ENCODE results near the gene SLC20A1. TPM values are rescaled to one million over a fixed set of nuclear protein-coding genes. Genes with fewer than 3 reads are reported as not detected.

Gene SLC20A1
- total RNA-seq, 1 donor from 2014 or later, result 54.6 TPM

GRCh38 chr2:112636605-112637288 lies 9.0 kb upstream of the SLC20A1 start:
- peak; percentile 93 for ATAC-seq (ENCODE audit: low read depth)
- H3K27ac Mint-ChIP-seq, result peak overlapping the region; percentile 51
- H3K4me3 Mint-ChIP-seq, result no peak overlapping the region
- TF ChIP-seq CTCF (IDR thresholded peaks at IDR 0.05), result no peak
- ChIA-PET CTCF (interaction anchor here (1.0 to 1.5 kb wide), 4 partner anchors 8 to 91 kb away, joined by 3 to 5 read pairs (median 3); partner anchors contain the start of gene SLC20A1), POLR2A (interaction anchor here (0.5 to 2.5 kb wide), 7 partner anchors 8 to 203 kb away, joined by 3 to 8 read pairs (median 7); partner anchors contain the start of genes RGPD8 and SLC20A1)
- no peaks in the 10 kb centered on the region for H3K36me3 Mint-ChIP-seq (ENCODE audit: low read depth)
- H3K4me1 Mint-ChIP-seq, result peaks cover 18% of the 10 kb centered on the region
- intact Hi-C loops (cut with micrococcal nuclease), result no loop called here
- no peaks in the 10 kb centered on the region for H3K27me3 Mint-ChIP-seq
- DNase-seq, result no peak
- no peaks in the 10 kb centered on the region for H3K9me3 Mint-ChIP-seq

GRCh38 chr2:112637289-112637660 lies 8.5 kb upstream of the SLC20A1 start:
- ChIA-PET CTCF (interaction anchor here (0.7 to 1.5 kb wide), 5 partner anchors 8 to 90 kb away, joined by 3 to 5 read pairs (median 3); partner anchors contain the start of gene SLC20A1), POLR2A (interaction anchor here (0.6 to 2.5 kb wide), 6 partner anchors 8 to 112 kb away, joined by 3 to 8 read pairs (median 6); partner anchors contain the start of gene SLC20A1)
- Mint-ChIP-seq H3K4me3 (no peak overlapping the region), H3K9me3 (no peaks in the 10 kb centered on the region), H3K27ac (no peak overlapping the region), H3K27me3 (no peaks in the 10 kb centered on the region), H3K36me3 (ENCODE audit: low read depth) (no peaks in the 10 kb centered on the region), H3K4me1 (peaks cover 15% of the 10 kb centered on the region)
- no peak for DNase-seq
- intact Hi-C loops (cut with micrococcal nuclease), result no loop called here
- no peak for TF ChIP-seq CTCF (IDR thresholded peaks at IDR 0.05)
- no peak for ATAC-seq (ENCODE audit: low read depth)

- Mint-ChIP-seq H3K4me1 (peaks cover 23% of the 10 kb centered on the region), H3K27ac (no peak overlapping the region), H3K9me3 (no peaks in the 10 kb centered on the region), H3K27me3 (no peaks in the 10 kb centered on the region), H3K36me3 (ENCODE audit: low read depth) (no peaks in the 10 kb centered on the region), H3K4me3 (no peak overlapping the region)
- no peak for TF ChIP-seq CTCF (IDR thresholded peaks at IDR 0.05)
- intact Hi-C loops (cut with micrococcal nuclease), result loop anchor here (10.0 kb wide), 2 partner anchors 365 to 755 kb away; partner anchors contain the start of genes ANAPC1 and ZC3H6
- ATAC-seq (ENCODE audit: low read depth) (no peak), DNase-seq (no peak)
- ChIA-PET CTCF (no interaction called here), POLR2A (no interaction called here)
Observed at GRCh38 chr2:112639936-112640335, 5.8 kb upstream of the SLC20A1 start.

- TF ChIP-seq CTCF (IDR thresholded peaks at IDR 0.05), result no peak
- H3K9me3 Mint-ChIP-seq, result no peaks in the 10 kb centered on the region
- intact Hi-C loops (cut with micrococcal nuclease), result loop anchor here (10.0 kb wide), 2 partner anchors 366 to 756 kb away; partner anchors contain the start of genes ANAPC1 and ZC3H6
- H3K27ac Mint-ChIP-seq, result no peak overlapping the region
- ChIA-PET CTCF (interaction anchor here (1.5 kb wide), 1 partner anchor 86 kb away, joined by 7 read pairs; no protein-coding TSS in a partner anchor), POLR2A (no interaction called here)
- no peaks in the 10 kb centered on the region for H3K36me3 Mint-ChIP-seq (ENCODE audit: low read depth)
- H3K4me1 Mint-ChIP-seq, result peaks cover 25% of the 10 kb centered on the region
- no peak for ATAC-seq (ENCODE audit: low read depth)
- DNase-seq, result no peak
- no peaks in the 10 kb centered on the region for H3K27me3 Mint-ChIP-seq
- no peak overlapping the region for H3K4me3 Mint-ChIP-seq
Observed at GRCh38 chr2:112640467-112640799, 5.3 kb upstream of the SLC20A1 start.

All from activated B cell treated with CpG ODN at 0.5 μM for 24 hours (primary cell).